ENCODE data around the gene ZSCAN4.

Gene ZSCAN4

DNA sequence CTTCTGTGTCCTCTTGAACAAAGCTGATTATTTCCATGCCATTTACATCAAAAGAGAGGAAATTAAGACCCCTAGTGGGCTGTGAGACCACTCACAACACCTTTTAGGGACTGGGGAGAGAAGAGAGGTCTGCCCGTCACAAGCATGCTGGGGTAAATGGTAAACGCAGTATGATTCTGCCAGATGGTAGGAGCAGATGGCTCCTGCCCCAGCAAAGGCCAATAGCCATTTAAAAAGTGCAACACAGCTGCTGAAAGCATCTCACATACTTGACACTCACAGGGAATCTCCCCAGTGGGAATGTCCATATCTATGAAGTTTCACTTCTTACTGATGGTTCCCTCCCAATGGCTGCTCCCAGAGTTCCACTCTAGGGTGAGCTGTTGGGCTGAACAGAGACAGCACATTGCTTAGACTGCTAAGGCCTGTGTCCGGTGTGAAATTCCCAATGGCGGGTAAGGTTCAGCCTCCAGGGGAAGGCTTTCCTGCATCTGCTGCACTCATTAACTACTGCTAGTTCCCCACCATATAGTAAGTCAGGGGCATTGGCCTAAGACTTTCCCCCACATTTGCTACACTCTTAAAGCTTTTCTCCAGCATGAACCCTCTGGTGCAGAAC, 51.3 kb downstream of the ZSCAN4 start:
- H3K4me3 ChIP-seq (ENCODE audit: low read depth, low read length): no peak overlapping the region
- no peak for DNase-seq (ENCODE audit: low read depth)
- TF ChIP-seq, protein P1, sequence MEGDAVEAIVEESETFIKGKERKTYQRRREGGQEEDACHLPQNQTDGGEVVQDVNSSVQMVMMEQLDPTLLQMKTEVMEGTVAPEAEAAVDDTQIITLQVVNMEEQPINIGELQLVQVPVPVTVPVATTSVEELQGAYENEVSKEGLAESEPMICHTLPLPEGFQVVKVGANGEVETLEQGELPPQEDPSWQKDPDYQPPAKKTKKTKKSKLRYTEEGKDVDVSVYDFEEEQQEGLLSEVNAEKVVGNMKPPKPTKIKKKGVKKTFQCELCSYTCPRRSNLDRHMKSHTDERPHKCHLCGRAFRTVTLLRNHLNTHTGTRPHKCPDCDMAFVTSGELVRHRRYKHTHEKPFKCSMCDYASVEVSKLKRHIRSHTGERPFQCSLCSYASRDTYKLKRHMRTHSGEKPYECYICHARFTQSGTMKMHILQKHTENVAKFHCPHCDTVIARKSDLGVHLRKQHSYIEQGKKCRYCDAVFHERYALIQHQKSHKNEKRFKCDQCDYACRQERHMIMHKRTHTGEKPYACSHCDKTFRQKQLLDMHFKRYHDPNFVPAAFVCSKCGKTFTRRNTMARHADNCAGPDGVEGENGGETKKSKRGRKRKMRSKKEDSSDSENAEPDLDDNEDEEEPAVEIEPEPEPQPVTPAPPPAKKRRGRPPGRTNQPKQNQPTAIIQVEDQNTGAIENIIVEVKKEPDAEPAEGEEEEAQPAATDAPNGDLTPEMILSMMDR (IDR thresholded peaks at IDR 0.05; ENCODE audit: insufficient read depth, low read depth, low read length, missing control alignments): no peak

DNA sequence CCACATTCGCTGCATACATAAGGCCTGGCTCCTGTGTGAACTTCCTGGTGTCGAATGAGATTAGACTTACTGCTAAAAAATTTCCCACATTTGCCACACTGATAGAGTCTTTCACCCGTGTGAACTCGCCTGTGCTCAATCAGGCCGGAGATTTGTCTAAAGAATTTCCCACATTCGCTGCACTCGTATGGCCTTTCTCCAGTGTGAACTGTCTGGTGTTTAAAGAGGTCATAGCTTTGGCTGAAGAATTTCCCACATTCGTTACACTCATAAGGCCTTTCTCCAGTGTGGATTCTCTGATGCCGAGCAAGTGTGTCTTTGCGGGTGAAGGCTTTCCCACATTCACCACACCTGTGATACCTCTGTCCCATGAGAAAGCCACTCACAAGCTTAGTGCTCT, 52.1 kb downstream of the ZSCAN4 start:
- DNase-seq (ENCODE audit: low read depth): no peak
- no peak overlapping the region for H3K4me3 ChIP-seq (ENCODE audit: low read depth, low read length)
- TF ChIP-seq, protein P1 (IDR thresholded peaks at IDR 0.05; ENCODE audit: insufficient read depth, low read depth, low read length, missing control alignments): no peak

Measured in GM12865 (cell line).